HL-60 (cell line): ENCODE results near the gene DYNC2I2.
"Not testable (repeated sequence)": the region's sequence is repeated elsewhere in the genome, so short reads cannot be mapped to it uniquely, and the experiment has no call there.

Source experiments
- GABPA ChIP-seq: IDR thresholded peaks from 2 replicates; pipeline ENCODE4 v1.6.1; 2012; ENCODE audit warnings: low read depth
- POLR2AphosphoS5 ChIP-seq: IDR thresholded peaks from 2 replicates; pipeline ENCODE4 v1.6.1; 2012; ENCODE audit warnings: low read depth
- TF ChIP-seq, protein P1 (sequence below): IDR thresholded peaks from one replicate; pipeline ENCODE4 v1.5.1; 2011; ENCODE audit warnings: low read length, control low read depth, inconsistent platforms; ENCODE audit not compliant: insufficient read depth
- TF ChIP-seq, protein P2 (sequence below): IDR thresholded peaks from 2 replicates; pipeline ENCODE4 v1.6.1; 2012; ENCODE audit warnings: low read depth; ENCODE audit not compliant: insufficient replicate concordance

DNA sequence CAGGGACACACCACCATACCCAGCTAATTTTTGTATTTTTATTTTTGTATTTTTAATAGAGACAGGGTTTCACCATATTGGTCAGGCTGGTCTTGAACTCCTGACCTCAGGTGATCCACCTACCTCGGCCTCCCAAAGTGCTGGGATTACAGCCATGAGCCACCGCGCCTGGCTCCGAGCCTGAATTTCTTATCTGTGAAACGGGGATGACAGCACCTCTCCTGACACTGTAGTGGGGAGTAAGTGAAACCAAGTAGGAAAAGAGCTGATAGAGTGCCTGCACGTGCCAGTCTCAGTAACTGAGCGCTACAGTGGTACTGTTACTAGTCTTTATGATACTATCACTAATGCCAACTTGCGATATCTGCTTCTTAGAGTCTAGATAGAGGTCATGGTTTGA is 71.5 kb downstream of the DYNC2I2 start:
- TF ChIP-seq, protein P1, sequence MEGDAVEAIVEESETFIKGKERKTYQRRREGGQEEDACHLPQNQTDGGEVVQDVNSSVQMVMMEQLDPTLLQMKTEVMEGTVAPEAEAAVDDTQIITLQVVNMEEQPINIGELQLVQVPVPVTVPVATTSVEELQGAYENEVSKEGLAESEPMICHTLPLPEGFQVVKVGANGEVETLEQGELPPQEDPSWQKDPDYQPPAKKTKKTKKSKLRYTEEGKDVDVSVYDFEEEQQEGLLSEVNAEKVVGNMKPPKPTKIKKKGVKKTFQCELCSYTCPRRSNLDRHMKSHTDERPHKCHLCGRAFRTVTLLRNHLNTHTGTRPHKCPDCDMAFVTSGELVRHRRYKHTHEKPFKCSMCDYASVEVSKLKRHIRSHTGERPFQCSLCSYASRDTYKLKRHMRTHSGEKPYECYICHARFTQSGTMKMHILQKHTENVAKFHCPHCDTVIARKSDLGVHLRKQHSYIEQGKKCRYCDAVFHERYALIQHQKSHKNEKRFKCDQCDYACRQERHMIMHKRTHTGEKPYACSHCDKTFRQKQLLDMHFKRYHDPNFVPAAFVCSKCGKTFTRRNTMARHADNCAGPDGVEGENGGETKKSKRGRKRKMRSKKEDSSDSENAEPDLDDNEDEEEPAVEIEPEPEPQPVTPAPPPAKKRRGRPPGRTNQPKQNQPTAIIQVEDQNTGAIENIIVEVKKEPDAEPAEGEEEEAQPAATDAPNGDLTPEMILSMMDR: not testable (repeated sequence)
- not testable (repeated sequence) for TF ChIP-seq POLR2AphosphoS5, GABPA
- TF ChIP-seq, protein P2, sequence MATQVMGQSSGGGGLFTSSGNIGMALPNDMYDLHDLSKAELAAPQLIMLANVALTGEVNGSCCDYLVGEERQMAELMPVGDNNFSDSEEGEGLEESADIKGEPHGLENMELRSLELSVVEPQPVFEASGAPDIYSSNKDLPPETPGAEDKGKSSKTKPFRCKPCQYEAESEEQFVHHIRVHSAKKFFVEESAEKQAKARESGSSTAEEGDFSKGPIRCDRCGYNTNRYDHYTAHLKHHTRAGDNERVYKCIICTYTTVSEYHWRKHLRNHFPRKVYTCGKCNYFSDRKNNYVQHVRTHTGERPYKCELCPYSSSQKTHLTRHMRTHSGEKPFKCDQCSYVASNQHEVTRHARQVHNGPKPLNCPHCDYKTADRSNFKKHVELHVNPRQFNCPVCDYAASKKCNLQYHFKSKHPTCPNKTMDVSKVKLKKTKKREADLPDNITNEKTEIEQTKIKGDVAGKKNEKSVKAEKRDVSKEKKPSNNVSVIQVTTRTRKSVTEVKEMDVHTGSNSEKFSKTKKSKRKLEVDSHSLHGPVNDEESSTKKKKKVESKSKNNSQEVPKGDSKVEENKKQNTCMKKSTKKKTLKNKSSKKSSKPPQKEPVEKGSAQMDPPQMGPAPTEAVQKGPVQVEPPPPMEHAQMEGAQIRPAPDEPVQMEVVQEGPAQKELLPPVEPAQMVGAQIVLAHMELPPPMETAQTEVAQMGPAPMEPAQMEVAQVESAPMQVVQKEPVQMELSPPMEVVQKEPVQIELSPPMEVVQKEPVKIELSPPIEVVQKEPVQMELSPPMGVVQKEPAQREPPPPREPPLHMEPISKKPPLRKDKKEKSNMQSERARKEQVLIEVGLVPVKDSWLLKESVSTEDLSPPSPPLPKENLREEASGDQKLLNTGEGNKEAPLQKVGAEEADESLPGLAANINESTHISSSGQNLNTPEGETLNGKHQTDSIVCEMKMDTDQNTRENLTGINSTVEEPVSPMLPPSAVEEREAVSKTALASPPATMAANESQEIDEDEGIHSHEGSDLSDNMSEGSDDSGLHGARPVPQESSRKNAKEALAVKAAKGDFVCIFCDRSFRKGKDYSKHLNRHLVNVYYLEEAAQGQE: not testable (repeated sequence)
